HG02938 (cell line): Measurements from ENCODE around the gene IL22.
A peak's percentile ranks its signal among the peaks of the same experiment; 100 is the strongest.
"Not testable (repeated sequence)": the region's sequence is repeated elsewhere in the genome, so short reads cannot be mapped to it uniquely, and the experiment has no call there.

ENCODE experiments used
- ATAC-seq: cut with Tn5 transposase; IDR thresholded peaks from one replicate; pipeline ENCODE4 v1.9.1; 2021; ENCODE audit warnings: mild to moderate bottlenecking, moderate library complexity; ENCODE audit not compliant: unreplicated experiment

Gene IL22

DNA sequence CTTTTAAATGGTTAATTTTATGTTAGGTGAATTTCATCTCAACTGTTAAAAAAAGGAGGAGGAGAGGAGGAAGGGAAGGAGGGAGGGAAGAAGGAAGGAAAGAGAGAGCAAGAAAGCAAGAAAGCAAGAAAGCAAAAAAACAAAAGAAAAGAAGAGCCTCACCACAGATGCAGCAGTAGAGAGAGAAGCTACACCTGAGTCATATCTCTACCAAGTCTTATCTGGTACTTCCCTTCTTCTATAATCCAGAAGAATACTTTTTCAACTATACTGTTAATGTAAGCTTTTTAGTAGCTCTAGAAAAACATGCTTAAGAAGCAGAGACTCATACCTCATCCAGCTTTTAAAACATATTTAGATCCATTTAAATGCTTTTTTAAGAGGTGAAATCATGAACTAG lies 22.2 kb downstream of the IL22 start:
- ATAC-seq: no peak

DNA sequence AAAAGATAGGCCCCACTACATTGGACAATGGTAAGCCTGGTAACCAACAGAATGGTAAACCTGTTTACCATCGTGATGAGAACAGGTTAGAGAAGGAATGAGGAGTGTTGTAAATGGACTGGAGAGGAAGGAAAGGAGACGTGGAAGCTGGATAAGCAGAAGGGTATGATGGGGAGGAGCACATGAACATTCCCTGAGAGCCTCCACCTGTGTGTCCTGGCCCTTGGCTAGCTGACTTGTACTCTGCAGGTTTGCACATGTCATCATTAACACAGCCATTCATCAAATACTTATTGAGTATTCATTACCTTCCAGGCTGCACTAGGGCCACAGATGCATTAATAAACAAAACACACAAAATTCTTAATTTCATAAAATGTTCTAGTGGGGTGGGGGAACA lies 23.4 kb downstream of the IL22 start:
- ATAC-seq: no peak

DNA sequence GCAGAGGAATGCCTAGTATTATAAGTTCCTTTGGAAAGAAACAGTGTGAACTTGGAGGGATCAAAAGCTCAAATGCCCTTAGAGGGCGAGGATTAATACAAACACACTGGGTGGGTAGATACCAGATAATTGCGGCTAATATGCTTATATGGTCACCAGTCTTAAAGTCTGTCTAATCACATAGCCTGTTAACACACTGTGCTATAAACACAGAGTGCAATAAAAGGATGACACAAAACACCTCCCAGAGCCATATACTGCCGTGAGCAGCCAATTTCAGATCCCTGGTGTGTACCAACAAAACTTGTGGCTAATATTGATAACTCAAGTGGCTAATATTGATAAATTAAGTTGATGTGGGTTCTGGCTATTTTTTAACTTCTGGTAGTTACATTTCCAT lies 26.0 kb downstream of the IL22 start:
- ATAC-seq: no peak

DNA sequence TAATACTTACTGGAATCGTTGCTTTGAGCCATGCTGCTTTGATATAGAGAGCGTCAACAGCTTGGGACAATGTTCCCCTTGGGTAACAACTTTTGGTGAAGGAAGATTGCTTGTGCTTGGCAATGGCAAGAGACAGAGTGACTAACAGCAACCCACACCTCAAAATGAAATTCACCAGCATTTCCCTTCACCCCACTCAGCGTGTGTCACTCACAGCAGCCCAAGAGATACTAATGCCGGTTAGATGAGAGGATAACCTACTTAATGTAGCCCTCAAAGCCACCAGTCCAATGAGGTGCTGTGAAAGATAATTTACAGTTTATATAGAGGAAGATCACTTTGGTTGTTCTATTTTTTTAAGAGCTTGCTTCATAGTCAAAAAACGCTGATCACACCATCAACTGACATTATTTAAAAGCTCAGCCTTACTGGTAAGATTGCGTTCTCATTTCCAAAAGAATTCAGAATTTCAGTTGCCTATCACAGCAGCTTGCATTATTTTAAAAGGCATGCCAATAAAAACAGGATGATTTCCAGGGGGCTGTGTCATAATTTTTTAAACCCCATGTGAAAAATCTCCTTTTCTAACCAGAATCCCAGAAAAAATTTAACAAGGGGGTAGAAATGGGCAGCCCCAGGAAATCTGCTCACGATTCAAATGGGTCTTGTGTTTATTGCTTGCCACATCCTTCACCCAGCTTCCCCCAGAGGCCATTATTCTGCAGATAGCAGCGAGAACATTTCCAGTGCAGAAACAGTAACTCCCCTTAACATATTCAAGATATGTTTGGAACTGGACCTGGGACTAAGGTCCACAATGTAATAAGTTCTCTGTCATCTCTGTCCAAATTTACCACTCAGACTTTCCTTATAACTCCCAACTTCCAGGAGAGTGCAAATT lies 27.6 kb downstream of the IL22 start, which contains the start of gene IL26:
TSS of gene IL26 (minus strand) at position 235 of the 901 bp plus-strand sequence. CDS start at position 181, 54 bp downstream.
- ATAC-seq: no peak

DNA sequence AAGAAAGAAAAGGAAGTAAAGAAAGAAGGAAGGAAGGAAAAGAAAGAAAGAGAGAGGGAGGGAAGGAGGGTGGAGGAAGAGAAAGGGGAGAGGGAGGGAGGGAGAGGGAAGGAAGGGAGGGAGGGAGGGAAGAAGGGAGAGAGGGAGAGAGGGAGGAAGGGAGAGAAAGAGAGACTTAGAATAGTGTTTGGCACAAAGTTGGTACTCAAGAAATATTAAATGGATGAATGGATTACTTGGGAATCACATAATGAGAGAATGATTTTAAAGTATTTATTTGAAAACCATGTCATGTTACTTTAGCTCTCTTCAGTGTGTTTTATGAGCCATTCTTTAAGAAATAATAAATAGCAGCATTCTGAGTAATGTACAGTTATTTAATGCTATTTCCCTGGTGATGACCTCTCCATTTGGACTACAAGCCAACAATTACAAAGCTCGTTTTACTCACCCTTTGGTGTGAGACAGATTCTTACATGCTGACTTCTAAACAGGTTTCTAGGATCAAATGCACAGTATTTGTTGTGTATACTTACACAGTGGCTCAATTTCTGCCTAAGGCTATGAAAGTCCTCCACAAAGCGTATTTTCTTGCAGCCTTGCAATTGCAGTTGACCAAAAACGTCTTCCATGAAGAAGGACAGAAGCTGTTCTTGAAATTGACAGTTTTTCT lies 28.7 kb downstream of the IL22 start:
- no peak for ATAC-seq

DNA sequence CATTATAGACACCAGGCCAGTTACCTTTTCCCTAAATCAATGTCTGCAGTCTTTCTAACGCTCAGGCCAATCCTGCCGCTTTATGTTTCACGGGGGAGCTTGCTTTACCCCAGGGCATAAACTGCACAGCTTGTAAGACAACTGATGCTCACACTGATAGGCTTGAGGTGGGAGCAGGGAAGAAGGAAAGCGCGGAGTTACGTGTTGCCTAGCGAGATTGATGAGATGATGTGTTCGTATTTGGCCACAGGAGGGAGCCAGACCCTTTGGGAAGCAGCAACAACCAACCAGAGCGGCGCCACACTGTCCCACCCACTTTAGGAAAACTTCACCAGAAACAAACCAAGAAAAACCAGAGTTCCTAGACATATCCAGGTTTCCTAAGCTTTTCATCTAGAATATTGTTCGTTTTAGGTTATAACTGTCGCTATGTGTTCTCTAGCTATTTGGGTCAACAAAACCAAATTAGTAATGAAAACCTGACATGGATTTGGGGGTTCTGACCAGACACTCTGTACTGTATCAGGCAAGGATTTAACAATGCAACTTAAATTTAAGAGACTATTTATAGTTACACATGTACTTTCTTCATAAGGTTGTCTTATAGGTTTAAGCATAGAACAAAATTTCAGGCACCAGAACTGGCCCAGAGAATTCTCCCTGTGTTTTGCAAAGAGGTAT lies 30.2 kb downstream of the IL22 start:
- peak; percentile 95 for ATAC-seq

DNA sequence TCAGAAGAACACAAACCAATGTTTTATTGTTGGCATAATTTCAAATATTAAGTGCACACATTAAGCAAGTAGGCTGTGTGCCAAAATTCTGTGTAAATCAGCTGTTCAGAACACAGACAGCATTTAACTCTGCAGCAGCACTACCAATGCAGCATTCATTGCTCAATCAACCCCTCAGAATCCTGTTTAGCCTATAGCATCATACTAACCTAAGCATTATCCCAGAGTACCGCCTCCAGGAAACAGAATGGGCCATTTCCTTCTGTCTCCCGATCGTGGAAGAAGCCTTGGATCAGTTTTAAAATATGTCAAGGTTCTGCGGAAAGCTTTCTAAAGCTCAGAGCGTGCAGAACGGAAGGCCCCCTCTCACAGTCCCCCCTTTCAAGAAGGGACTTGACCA lies 31.1 kb downstream of the IL22 start:
- no peak for ATAC-seq

DNA sequence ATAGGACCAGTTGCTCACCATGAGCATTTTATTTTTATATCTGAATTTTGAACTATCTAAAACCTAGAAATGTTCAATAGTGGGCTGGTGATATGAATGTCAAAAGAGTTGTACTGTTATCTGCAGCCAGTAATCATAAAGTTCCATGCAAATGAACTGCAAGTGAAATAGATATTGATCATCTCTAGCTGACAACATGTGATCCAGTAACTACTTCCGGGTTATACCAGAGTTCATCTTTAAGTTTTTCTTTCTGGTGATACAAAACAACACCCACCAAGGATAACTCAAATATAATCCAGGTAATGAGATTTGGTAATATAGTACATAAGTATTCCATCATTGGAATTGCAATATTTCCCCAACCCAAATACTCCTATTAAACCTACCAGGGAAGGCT lies 31.9 kb downstream of the IL22 start:
- ATAC-seq: no peak

DNA sequence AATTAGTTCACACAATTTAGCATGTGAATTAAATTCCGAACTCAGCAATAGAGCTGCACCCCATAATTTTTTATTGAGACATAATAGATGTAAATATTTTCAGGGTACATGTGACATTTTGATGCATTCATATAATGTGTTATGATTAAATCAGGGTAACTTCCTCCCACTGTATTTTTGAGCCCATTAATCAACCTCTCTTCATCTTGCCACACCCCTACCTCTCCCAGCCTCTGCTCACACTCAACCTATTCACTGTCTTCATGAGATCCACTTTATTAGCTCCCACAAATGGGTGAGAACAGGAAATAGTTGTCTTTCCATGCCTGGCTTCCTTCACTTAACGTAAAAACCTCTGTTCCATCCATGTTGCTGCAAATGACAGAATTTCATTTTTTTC lies 42.5 kb downstream of the IL22 start:
- no peak for ATAC-seq

DNA sequence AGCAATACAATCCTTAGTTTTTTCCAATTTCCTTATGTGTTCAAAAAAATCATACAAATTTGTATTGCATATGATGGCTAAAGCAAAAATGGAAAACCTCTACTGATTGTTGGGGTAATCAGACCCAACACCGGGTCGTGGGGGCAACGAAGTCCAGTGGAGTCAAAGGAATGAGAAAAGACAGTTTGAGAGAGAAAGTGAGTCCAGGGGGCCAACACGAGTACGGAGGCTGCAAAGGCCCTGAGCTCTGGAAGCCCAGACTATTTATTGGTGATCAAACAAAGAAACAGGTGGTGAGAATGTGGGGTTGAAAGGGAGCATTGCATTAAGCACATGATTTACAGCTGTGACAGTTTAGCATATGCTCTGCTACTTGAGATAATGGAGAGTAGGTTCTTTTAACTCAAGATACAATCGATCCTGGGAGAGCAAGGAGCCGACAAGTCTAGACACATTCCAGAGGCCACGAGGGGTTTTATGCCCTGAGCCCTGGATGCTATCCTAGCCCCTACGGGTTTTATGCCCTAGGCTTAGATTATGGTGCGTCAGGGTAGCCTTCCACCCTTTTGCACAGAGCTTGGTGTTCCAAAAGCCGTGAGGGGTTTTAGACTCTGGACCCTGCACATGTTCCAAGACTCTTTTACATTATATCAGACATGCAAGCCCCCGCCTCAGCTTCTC lies 44.2 kb downstream of the IL22 start:
- not testable (repeated sequence) for ATAC-seq

DNA sequence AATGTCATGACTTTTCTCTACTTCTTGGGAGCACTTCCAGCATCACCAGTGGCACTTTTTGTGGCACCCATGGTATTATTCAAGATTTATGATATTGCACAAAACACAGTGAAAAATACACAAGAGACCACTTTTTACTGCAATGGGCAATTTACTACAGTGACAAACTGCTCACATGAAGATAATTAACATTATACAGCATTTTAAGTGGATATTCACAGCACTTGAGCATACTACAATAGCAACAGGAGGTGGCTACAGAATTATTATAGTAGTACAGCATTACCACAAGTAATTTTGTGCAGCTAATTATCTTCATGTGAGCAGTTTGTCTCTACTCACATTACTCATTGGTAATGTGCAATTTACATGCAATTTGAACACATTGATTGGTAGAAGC lies 46.1 kb downstream of the IL22 start:
- no peak for ATAC-seq

DNA sequence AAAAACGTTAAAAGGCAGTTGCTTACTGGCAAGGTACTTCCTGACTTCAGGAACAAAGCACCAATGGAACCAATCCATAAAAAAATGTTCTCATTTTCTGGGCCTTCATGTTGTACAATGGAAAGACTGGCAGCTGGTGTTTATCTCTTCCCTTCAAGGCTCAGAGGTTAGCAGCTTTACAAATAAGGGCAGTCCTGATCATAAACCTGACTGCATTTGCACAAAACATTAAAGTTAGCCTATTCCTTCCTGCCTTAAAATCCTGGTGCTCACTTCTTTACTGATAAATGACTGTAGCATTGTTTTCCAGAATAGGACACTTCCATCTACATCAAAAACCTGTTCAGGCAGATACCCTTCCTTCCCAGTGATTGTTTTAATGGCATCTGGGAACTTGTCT lies 47.0 kb downstream of the IL22 start:
- no peak for ATAC-seq

DNA sequence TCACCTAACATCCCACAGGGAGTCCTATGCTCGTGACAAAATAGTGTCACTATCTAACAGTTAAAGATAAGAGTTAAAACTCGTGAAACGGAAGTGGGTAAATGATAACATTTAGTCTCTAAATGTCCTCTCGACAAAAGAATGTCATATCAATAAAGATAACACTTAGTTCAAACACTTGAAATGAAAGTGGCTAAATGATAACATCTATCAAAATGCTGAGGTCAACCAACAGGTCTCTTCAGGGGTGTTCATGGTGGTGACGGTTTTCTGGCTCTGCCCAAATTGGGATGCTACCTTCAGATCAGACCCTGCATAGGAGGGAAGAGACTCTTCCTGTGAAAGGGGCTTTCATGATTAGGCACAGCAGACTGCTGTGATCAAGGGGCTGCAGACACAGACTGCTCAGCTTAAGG lies 49.9 kb downstream of the IL22 start:
- ATAC-seq: no peak

DNA sequence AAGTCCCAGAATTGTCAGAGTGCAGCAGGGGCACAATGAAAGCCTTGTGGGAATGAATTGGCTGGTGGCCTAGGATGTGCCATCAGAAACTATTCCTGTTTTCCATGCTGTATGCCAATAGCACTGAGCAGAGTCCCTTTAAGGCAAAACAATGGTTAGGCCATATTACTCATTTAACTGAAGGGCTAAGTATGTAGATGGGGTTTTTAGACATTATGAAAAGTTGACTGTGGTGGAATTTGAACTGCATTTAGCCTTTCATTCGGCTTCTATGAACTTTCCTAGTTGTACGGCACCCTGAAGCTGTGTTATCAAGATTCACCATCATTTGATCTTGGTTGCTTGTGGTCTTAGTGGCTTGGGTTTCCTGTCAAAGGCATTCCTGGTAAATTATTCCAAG lies 52.5 kb downstream of the IL22 start:
- no peak for ATAC-seq

DNA sequence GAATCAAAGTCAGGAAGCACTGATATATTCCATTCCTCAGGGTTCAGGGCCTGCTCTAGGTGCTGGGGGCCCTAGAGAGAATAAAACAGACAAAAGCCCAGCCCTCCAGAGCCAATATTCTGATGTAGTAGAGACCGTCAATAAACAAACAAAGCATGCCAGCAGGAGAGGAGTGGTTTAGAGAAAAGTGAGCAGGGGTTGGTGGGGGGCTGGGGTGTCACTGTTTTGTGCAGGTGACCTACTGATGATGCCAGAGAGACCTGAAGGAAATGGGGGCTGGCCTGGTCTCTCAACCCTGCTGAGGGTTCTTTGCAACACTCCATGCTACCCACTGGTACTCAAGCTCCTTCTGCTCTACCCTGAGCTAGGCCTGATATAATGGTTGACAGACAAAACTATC lies 54.3 kb downstream of the IL22 start:
- no peak for ATAC-seq

DNA sequence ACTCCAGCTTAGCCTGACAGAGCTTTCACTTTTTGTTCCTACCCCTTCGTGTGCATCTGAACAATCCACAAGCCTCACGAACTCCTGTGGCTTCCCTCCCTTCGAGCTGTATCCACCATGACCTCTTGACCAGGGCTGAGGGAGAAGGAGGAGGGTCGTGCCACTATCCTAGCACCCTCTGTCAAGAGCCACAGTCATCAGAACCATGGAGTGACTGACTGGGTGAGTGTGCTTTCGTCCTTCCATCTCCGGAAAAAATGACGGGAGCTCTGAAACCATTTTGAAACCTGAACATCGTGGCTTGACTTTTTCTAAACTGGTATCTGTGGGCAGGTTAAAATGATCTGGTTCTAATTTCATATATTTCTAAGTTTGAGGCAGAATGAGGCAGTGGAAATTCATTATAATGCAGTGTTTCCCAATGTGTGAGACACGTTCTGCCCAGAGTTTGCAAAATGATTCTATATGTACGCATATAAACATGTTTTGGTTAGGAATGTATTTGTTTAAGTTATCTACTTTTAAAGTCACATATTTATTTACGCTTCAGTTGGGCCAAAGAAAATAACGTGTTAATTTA lies 54.8 kb downstream of the IL22 start:
- no peak for ATAC-seq
